IPS-18c (cell line): Measurements from ENCODE around the gene LRFN2.

Experiments used
- H3K4me3 ChIP-seq: 2 replicates; pipeline ENCODE4 v1.7.0; 2013; ENCODE audit warnings: low read depth, mild to moderate bottlenecking, low read length, moderate library complexity; ENCODE audit not compliant: insufficient read depth
- H3K9me3 ChIP-seq: one replicate; pipeline ENCODE4 v1.6.1; 2013; ENCODE audit warnings: mild to moderate bottlenecking, low read length, moderate library complexity; ENCODE audit not compliant: control insufficient read depth, insufficient read depth

The LRFN2 gene

GRCh38 chr6:40349123-40349900, 237.9 kb downstream of the LRFN2 start:
- no peak overlapping the region for H3K4me3 ChIP-seq

GRCh38 chr6:40348591-40348990, 238.6 kb downstream of the LRFN2 start:
- Histone ChIP-seq H3K9me3 (no peaks in the 10 kb centered on the region), H3K4me3 (no peak overlapping the region; the same call in 1 of the 2 replicates)

More at GRCh38 chr6:40349123-40349900, 237.9 kb downstream of the LRFN2 start:
- H3K9me3 ChIP-seq: no peaks in the 10 kb centered on the region

GRCh38 chr6:40347571-40348011, 239.6 kb downstream of the LRFN2 start:
- Histone ChIP-seq H3K4me3 (no peak overlapping the region), H3K9me3 (no peaks in the 10 kb centered on the region)

- Histone ChIP-seq H3K4me3 (no peak overlapping the region), H3K9me3 (no peaks in the 10 kb centered on the region)
Observed at GRCh38 chr6:40346246-40346645, 240.9 kb downstream of the LRFN2 start.

GRCh38 chr6:40344566-40345167, 242.5 kb downstream of the LRFN2 start:
- H3K4me3 ChIP-seq: no peak overlapping the region
- H3K9me3 ChIP-seq: no peaks in the 10 kb centered on the region

- H3K9me3 ChIP-seq: no peaks in the 10 kb centered on the region
- no peak overlapping the region for H3K4me3 ChIP-seq
Observed at GRCh38 chr6:40343877-40344565, 243.1 kb downstream of the LRFN2 start.

- Histone ChIP-seq H3K9me3 (no peaks in the 10 kb centered on the region), H3K4me3 (no peak overlapping the region)
Observed at GRCh38 chr6:40343318-40343876, 243.8 kb downstream of the LRFN2 start.

- Histone ChIP-seq H3K9me3 (no peaks in the 10 kb centered on the region), H3K4me3 (no peak overlapping the region)
Observed at GRCh38 chr6:40342723-40343122, 244.4 kb downstream of the LRFN2 start.

GRCh38 chr6:40341726-40342125, 245.4 kb downstream of the LRFN2 start:
- H3K4me3 ChIP-seq: no peak overlapping the region
- no peaks in the 10 kb centered on the region for H3K9me3 ChIP-seq
